Ishikawa (cell line): ENCODE measurements around the gene CBY1.
A peak's percentile ranks its signal among the peaks of the same experiment; 100 is the strongest.

Source experiments
- TAF1 ChIP-seq: IDR thresholded peaks from 2 replicates; pipeline ENCODE4 v1.6.1; 2012; ENCODE audit warnings: low read depth, mild to moderate bottlenecking
- YY1 ChIP-seq: IDR thresholded peaks from 2 replicates; pipeline ENCODE4 v1.6.1; 2012; ENCODE audit warnings: low read depth
- ZBTB7A ChIP-seq: IDR thresholded peaks from 2 replicates; pipeline ENCODE4 v1.6.1; 2012; ENCODE audit warnings: low read depth

DNA sequence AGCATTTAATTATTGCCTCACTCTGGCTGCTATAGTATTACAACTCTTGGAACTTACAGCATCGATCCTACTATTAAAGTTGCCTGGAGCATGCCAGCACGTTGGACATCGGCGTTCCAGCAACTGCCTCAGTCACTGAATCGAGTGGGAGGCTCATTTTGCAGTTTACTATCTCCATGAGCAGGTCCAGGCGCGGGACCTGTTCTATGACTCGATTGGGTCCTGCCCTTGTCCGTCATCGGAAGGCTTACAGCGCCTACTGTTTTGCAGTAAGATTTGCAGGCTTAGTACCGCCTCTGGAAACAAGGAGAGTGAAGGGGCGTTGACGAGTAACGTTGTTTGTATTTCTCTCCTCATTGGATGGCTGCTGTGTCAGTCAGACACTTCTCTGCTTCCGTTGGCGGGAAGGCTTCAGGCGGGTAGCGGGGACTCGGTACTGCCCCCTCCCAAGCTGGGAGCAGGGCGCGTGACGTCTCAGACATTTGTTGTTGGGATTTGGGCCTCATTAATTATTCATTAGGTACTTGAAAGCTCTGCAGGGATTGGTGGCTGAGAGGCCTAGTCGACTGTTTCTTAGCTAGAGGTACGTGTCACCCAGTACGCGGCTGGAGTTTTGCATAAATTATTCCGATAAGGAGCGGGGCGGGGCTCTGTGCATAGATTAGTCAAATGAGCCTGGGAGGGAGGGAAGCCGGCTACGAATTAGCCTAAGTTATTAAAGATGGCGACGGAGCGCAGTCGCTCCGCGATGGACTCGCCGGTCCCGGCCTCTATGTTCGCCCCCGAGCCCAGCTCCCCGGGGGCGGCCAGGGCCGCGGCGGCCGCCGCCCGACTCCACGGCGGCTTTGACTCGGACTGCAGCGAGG is 49.0 kb downstream of the CBY1 start, which contains the start of gene GTPBP1:
- TF ChIP-seq ZBTB7A: no peak
- peak; percentile 91 for TF ChIP-seq YY1
- TF ChIP-seq TAF1: peak; percentile 90
